ENCODE data around the gene RBFOX2.

Gene RBFOX2

DNA sequence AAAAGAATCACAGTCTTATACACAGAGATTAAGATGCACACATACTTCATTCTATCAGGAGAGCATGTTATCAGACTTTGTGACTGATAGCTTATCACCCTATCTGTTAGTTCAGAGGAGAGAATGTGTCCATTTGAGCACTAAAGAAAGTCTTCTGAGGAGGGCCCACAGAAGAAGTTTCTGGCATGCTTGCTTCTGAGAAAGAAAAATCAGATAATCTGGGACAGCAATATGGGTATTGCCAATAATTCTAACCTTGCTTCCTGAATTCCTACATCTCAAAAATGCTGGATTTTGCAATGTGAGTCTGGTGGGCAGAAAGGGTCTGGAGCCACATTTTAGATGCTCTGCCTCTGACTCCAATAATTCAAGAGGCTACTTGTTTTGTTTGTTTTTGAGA is 128.9 kb downstream of the RBFOX2 start:
- Histone ChIP-seq H3K4me1 (ENCODE audit: control insufficient read depth, low read depth, low read length) (peaks cover 24% of the 10 kb centered on the region), H3K36me3 (ENCODE audit: control insufficient read depth, insufficient read depth, low read length) (no peaks in the 10 kb centered on the region), H4K8ac (ENCODE audit: low read depth, low read length) (no peak overlapping the region), H3K4me2 (ENCODE audit: low read length) (no peak overlapping the region), H3K79me1 (ENCODE audit: low read length) (peaks cover 20% of the 10 kb centered on the region), H3K27ac (ENCODE audit: low read depth, low read length) (no peak overlapping the region), H3K18ac (ENCODE audit: low read length) (peak overlapping the region; percentile 81), H3K9ac (ENCODE audit: low read length) (no peak overlapping the region), H2AK5ac (ENCODE audit: low read length) (no peak overlapping the region), H2BK120ac (ENCODE audit: low read depth, low read length) (no peak overlapping the region), H2BK15ac (replicated peaks; ENCODE audit: low read depth) (no peak overlapping the region), H3K4me3 (ENCODE audit: low read length) (no peak overlapping the region), H3K27me3 (ENCODE audit: insufficient read depth, low read length, poor library complexity) (no peaks in the 10 kb centered on the region), H2BK5ac (ENCODE audit: low read length) (no peak overlapping the region), H3K23ac (ENCODE audit: low read length) (no peak overlapping the region), H3K56ac (ENCODE audit: low read length) (no peak overlapping the region), H3K4ac (ENCODE audit: low read depth, low read length) (no peak overlapping the region), H3K79me2 (ENCODE audit: control insufficient read depth, insufficient read depth, low read length) (peaks cover 19% of the 10 kb centered on the region), H4K5ac (ENCODE audit: low read length) (no peak overlapping the region)
- DNase-seq = peak; percentile 78

DNA sequence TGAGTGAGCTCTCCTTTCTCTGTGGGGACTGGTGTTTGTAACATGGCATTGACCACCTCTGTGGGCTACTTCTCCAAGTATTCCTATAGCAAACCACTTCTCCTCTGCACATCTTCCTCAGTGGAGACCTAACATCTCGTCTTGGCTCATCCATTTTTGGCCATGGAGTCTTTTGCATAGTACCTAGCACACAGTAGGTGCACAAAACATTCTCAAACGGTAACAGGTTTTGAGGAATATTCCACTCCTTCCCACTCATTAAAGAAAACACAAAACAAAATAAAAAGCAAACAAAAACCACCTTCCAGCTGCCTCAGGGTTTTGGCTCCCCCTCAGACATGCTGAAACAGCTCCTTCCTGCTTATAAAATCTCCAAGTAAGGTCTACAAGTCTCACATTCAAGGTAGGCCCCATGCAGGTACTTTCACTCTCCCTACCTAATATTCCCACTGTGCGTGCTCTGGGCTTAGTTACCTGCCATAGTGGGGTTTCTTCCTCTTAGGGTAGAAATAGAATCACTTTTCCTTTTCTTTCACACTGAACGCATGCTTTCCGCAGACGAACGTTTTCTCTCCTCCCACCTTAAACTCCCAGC is 132.4 kb downstream of the RBFOX2 start:
- no peak overlapping the region for H4K8ac ChIP-seq (ENCODE audit: low read depth, low read length)
- DNase-seq = no peak
- H3K79me2 ChIP-seq (ENCODE audit: control insufficient read depth, insufficient read depth, low read length) = peaks cover 17% of the 10 kb centered on the region
- no peak overlapping the region for H3K9ac ChIP-seq (ENCODE audit: low read length)
- H3K27ac ChIP-seq (ENCODE audit: low read depth, low read length) = no peak overlapping the region
- H2BK5ac ChIP-seq (ENCODE audit: low read length) = no peak overlapping the region
- H2AK5ac ChIP-seq (ENCODE audit: low read length) = no peak overlapping the region
- no peak overlapping the region for H3K56ac ChIP-seq (ENCODE audit: low read length)
- H3K4me3 ChIP-seq (ENCODE audit: low read length) = no peak overlapping the region
- no peaks in the 10 kb centered on the region for H3K27me3 ChIP-seq (ENCODE audit: insufficient read depth, low read length, poor library complexity)
- no peak overlapping the region for H3K23ac ChIP-seq (ENCODE audit: low read length)
- no peaks in the 10 kb centered on the region for H3K36me3 ChIP-seq (ENCODE audit: control insufficient read depth, insufficient read depth, low read length)
- H3K79me1 ChIP-seq (ENCODE audit: low read length) = peaks cover 17% of the 10 kb centered on the region
- no CpG with 5 or more reads among the region's 7 CpGs for WGBS (ENCODE audit: extremely low coverage, insufficient coverage, low lambda C conversion rate)
- H2BK15ac ChIP-seq (replicated peaks; ENCODE audit: low read depth) = no peak overlapping the region
- H3K4me1 ChIP-seq (ENCODE audit: control insufficient read depth, low read depth, low read length) = peaks cover 17% of the 10 kb centered on the region
- H2BK120ac ChIP-seq (ENCODE audit: low read depth, low read length) = no peak overlapping the region
- no peak overlapping the region for H3K4ac ChIP-seq (ENCODE audit: low read depth, low read length)
- peak overlapping the region; percentile 17 for H4K5ac ChIP-seq (ENCODE audit: low read length)
- H3K18ac ChIP-seq (ENCODE audit: low read length) = peak overlapping the region; percentile 90
- no peak overlapping the region for H3K4me2 ChIP-seq (ENCODE audit: low read length)

DNA sequence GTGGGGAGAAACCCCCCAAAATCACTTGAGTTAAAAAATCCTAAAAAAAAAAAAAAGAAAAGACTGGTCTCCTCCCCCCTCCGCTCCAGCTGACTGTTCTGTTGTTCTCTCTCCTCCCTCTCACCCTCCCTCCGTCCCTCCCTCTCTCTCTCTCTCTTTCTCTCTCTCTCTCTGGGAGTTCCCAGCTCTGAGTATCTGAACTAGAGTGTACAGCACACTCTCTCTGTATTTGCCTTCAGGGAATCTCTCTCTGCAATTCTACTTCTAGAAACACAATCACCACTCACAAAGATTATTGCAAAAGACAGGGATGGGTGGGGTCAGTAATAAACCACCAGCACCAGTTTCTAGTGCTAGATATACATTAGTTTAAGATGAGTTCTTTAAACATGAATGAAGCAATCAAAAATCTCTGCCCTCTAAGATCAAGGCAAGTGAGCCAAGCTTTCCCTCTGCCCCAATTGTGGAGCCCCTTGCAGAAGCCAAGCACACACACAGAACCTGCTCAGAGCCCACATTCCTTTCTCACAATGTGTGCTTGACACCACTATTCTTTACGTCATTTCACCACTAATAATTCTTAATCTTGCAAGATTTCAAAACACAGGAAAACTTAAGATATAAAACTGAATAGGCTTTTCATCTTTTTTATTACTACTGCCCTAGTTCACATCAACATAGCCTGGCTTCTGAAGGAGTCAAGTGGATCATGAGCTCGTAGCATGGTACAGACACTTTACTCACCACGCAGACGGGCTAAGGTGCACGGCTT is 133.5 kb downstream of the RBFOX2 start:
- Histone ChIP-seq H3K23ac (ENCODE audit: low read length) (no peak overlapping the region), H3K79me2 (ENCODE audit: control insufficient read depth, insufficient read depth, low read length) (peaks cover 17% of the 10 kb centered on the region), H2BK15ac (replicated peaks; ENCODE audit: low read depth) (peak overlapping the region; percentile 99), H4K5ac (ENCODE audit: low read length) (no peak overlapping the region), H3K4ac (ENCODE audit: low read depth, low read length) (peak overlapping the region; percentile 21), H3K18ac (ENCODE audit: low read length) (peak overlapping the region; percentile 16), H3K27ac (ENCODE audit: low read depth, low read length) (no peak overlapping the region), H3K4me2 (ENCODE audit: low read length) (no peak overlapping the region), H2BK120ac (ENCODE audit: low read depth, low read length) (no peak overlapping the region), H3K4me1 (ENCODE audit: control insufficient read depth, low read depth, low read length) (peaks cover 12% of the 10 kb centered on the region), H3K56ac (ENCODE audit: low read length) (no peak overlapping the region), H3K9ac (ENCODE audit: low read length) (no peak overlapping the region), H2BK5ac (ENCODE audit: low read length) (no peak overlapping the region), H3K27me3 (ENCODE audit: insufficient read depth, low read length, poor library complexity) (no peaks in the 10 kb centered on the region), H3K36me3 (ENCODE audit: control insufficient read depth, insufficient read depth, low read length) (no peaks in the 10 kb centered on the region), H3K4me3 (ENCODE audit: low read length) (no peak overlapping the region), H4K8ac (ENCODE audit: low read depth, low read length) (no peak overlapping the region), H3K79me1 (ENCODE audit: low read length) (peaks cover 17% of the 10 kb centered on the region), H2AK5ac (ENCODE audit: low read length) (no peak overlapping the region)
- no peak for DNase-seq
- no CpG with 5 or more reads among the region's 7 CpGs for WGBS (ENCODE audit: extremely low coverage, insufficient coverage, low lambda C conversion rate)

DNA sequence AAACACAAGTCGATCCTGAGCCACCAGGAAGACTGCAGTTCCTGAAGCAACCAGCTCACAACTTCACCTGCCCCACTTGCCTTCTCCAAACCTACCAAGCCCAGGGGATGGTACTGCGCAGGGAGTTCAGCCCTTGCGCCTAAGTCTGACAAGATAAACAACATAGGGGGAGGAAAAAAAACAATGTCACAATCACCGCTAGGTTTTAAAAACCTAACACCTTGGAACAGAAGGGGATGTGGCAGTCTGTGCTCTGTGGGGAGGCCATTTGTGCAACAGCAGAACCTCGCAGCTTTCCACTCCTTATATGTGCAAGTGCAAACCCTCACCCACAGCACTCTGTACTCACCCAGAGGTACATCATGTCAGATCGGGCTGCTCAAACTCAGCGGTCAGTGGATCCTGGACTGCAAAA is 134.2 kb downstream of the RBFOX2 start:
- peak overlapping the region; percentile 18 for H3K56ac ChIP-seq (ENCODE audit: low read length)
- no peak overlapping the region for H3K4me3 ChIP-seq (ENCODE audit: low read length)
- no peak overlapping the region for H2AK5ac ChIP-seq (ENCODE audit: low read length)
- H2BK5ac ChIP-seq (ENCODE audit: low read length) = no peak overlapping the region
- no peaks in the 10 kb centered on the region for H3K36me3 ChIP-seq (ENCODE audit: control insufficient read depth, insufficient read depth, low read length)
- H2BK15ac ChIP-seq (replicated peaks; ENCODE audit: low read depth) = no peak overlapping the region
- H3K4ac ChIP-seq (ENCODE audit: low read depth, low read length) = peak overlapping the region; percentile 21
- no peak overlapping the region for H2BK120ac ChIP-seq (ENCODE audit: low read depth, low read length)
- H3K18ac ChIP-seq (ENCODE audit: low read length) = no peak overlapping the region
- H3K23ac ChIP-seq (ENCODE audit: low read length) = no peak overlapping the region
- no peak overlapping the region for H3K9ac ChIP-seq (ENCODE audit: low read length)
- H3K4me2 ChIP-seq (ENCODE audit: low read length) = no peak overlapping the region
- no peak overlapping the region for H4K5ac ChIP-seq (ENCODE audit: low read length)
- H4K8ac ChIP-seq (ENCODE audit: low read depth, low read length) = no peak overlapping the region
- peaks cover 17% of the 10 kb centered on the region for H3K79me1 ChIP-seq (ENCODE audit: low read length)
- H3K4me1 ChIP-seq (ENCODE audit: control insufficient read depth, low read depth, low read length) = peaks cover 11% of the 10 kb centered on the region
- H3K27me3 ChIP-seq (ENCODE audit: insufficient read depth, low read length, poor library complexity) = no peaks in the 10 kb centered on the region
- DNase-seq = peak; percentile 45
- no CpG with 5 or more reads among the region's 7 CpGs for WGBS (ENCODE audit: extremely low coverage, insufficient coverage, low lambda C conversion rate)
- H3K27ac ChIP-seq (ENCODE audit: low read depth, low read length) = no peak overlapping the region
- peaks cover 17% of the 10 kb centered on the region for H3K79me2 ChIP-seq (ENCODE audit: control insufficient read depth, insufficient read depth, low read length)

DNA sequence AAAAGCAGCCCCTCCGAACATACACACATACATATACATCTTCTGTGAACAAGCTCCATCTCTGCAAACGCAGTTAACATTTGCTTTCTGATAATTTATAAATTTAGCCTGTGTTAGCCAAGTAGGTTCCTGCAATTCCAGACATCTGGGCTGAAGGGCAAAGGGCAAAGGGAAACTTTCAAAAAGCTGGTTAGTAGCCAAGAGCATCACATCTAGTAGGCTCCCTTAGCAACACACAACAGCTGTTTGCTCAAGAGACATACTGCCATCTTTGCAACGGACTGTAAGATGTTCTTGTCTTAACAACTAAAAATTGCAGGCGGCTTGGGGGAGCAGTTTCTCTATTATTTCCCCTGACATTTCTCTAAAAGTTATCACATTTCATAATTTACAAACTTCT is 134.9 kb downstream of the RBFOX2 start:
- Histone ChIP-seq H2BK15ac (replicated peaks; ENCODE audit: low read depth) (no peak overlapping the region), H3K4me1 (ENCODE audit: control insufficient read depth, low read depth, low read length) (peaks cover 14% of the 10 kb centered on the region), H2BK5ac (ENCODE audit: low read length) (no peak overlapping the region), H3K56ac (ENCODE audit: low read length) (no peak overlapping the region), H4K5ac (ENCODE audit: low read length) (no peak overlapping the region), H4K8ac (ENCODE audit: low read depth, low read length) (no peak overlapping the region), H2AK5ac (ENCODE audit: low read length) (no peak overlapping the region), H3K4ac (ENCODE audit: low read depth, low read length) (no peak overlapping the region), H3K23ac (ENCODE audit: low read length) (no peak overlapping the region), H2BK120ac (ENCODE audit: low read depth, low read length) (no peak overlapping the region), H3K27me3 (ENCODE audit: insufficient read depth, low read length, poor library complexity) (no peaks in the 10 kb centered on the region), H3K79me2 (ENCODE audit: control insufficient read depth, insufficient read depth, low read length) (peaks cover 17% of the 10 kb centered on the region), H3K27ac (ENCODE audit: low read depth, low read length) (no peak overlapping the region), H3K4me3 (ENCODE audit: low read length) (no peak overlapping the region), H3K9ac (ENCODE audit: low read length) (no peak overlapping the region), H3K79me1 (ENCODE audit: low read length) (peaks cover 17% of the 10 kb centered on the region), H3K4me2 (ENCODE audit: low read length) (no peak overlapping the region), H3K36me3 (ENCODE audit: control insufficient read depth, insufficient read depth, low read length) (no peaks in the 10 kb centered on the region), H3K18ac (ENCODE audit: low read length) (no peak overlapping the region)
- WGBS (ENCODE audit: extremely low coverage, insufficient coverage, low lambda C conversion rate) = no CpG with 5 or more reads among the region's 4 CpGs
- DNase-seq = no peak
